Thymus (tissue), 11 donors: ENCODE measurements around the gene ITGA3. TPM values are rescaled to one million over a fixed set of nuclear protein-coding genes. Genes with fewer than 3 reads are reported as not detected.
A peak's percentile ranks its signal among the peaks of the same experiment; 100 is the strongest.

Experiments
- DNase-seq, 9 donors: peaks; one replicate each; pipeline ENCODE4 v3.0.0-alpha.2; 2013; ENCODE audit warnings: low spot score in 9 of 9, low read depth in 6 of 9, missing footprints in 1 of 9
- H3K27ac ChIP-seq, 2 donors: one replicate each; pipeline ENCODE4 v1.5.1; 2013; ENCODE audit warnings: control low read depth in 1 of 2, low read depth in 1 of 2, low read length in 1 of 2, mild to moderate bottlenecking in 1 of 2, moderate library complexity in 1 of 2
- H3K27me3 ChIP-seq, 2 donors: one replicate each; pipeline ENCODE4 v1.5.1; 2013; ENCODE audit warnings: low read length in 1 of 2; ENCODE audit not compliant: control insufficient read depth in 2 of 2, insufficient read depth in 1 of 2
- H3K36me3 ChIP-seq, 2 donors: one replicate each; pipeline ENCODE4 v1.5.1; 2013; ENCODE audit warnings: low read length in 1 of 2, mild to moderate bottlenecking in 1 of 2, moderate library complexity in 1 of 2; ENCODE audit not compliant: control insufficient read depth in 2 of 2, insufficient read depth in 2 of 2
- H3K4me1 ChIP-seq, 2 donors: one replicate each; pipeline ENCODE4 v1.5.1; 2013; ENCODE audit warnings: low read length in 2 of 2; ENCODE audit not compliant: control insufficient read depth in 2 of 2, insufficient read depth in 2 of 2
- H3K4me3 ChIP-seq, 2 donors: one replicate each; pipeline ENCODE4 v1.5.1; 2013; ENCODE audit warnings: low read length in 2 of 2, control low read depth in 1 of 2, mild to moderate bottlenecking in 1 of 2
- H3K9me3 ChIP-seq, 2 donors: one replicate each; pipeline ENCODE4 v1.5.1; 2013; ENCODE audit warnings: low read length in 1 of 2, mild to moderate bottlenecking in 1 of 2; ENCODE audit not compliant: control insufficient read depth in 2 of 2, insufficient read depth in 1 of 2
- WGBS: extraction: QIAGEN DNeasy Blood & Tissue Kit; methylation state at CpG from one replicate; pipeline ENCODE4 v1.1.7; 2013; 5-methylcytosine and 5-hydroxymethylcytosine counted together
- polyA plus RNA-seq: library from polyadenylated mRNA; stranded (reverse); fragments of 200-250 nt; gene quantifications from one replicate; pipeline ENCODE4 v1.2.3, GENCODE V29; 2013
- total RNA-seq: library from RNA; stranded (reverse); fragments of 120-200 nt; gene quantifications from one replicate; pipeline ENCODE4 v1.2.4, GENCODE V29; 2013
- donor health status: healthy.

ITGA3 gene
- total and polyA plus RNA-seq, 2 donors, result 9.1 to 27.7 TPM

- Histone ChIP-seq H3K4me3 (no peak overlapping the region), H3K27ac (no peak overlapping the region), H3K9me3 (peaks cover 0 to 1% of the 10 kb centered on the region in 2 donors), H3K27me3 (peaks cover 0 to 28% of the 10 kb centered on the region in 2 donors), H3K4me1 (peaks cover 0 to 7% of the 10 kb centered on the region in 2 donors), H3K36me3 (no peaks in the 10 kb centered on the region)
- 92% methylated on average over 6 of the region's 6 CpGs for WGBS
- no peak for DNase-seq
Observed at GRCh38 chr17:50022463-50023130, 33.3 kb upstream of the ITGA3 start.

- no peak for DNase-seq
- Histone ChIP-seq H3K27ac (no peak overlapping the region), H3K36me3 (no peaks in the 10 kb centered on the region), H3K27me3 (peaks cover 0 to 37% of the 10 kb centered on the region in 2 donors), H3K9me3 (peaks cover 0 to 1% of the 10 kb centered on the region in 2 donors), H3K4me3 (no peak overlapping the region), H3K4me1 (peaks cover 0 to 7% of the 10 kb centered on the region in 2 donors)
- WGBS, result 70% methylated on average over 8 of the region's 8 CpGs
Observed at GRCh38 chr17:50023520-50023919, 32.4 kb upstream of the ITGA3 start.

- Histone ChIP-seq H3K4me3 (no peak overlapping the region), H3K27ac (no peak overlapping the region), H3K36me3 (no peaks in the 10 kb centered on the region), H3K4me1 (peaks cover 0 to 7% of the 10 kb centered on the region in 2 donors), H3K27me3 (peaks cover 0 to 44% of the 10 kb centered on the region in 2 donors), H3K9me3 (peaks cover 0 to 1% of the 10 kb centered on the region in 2 donors)
- DNase-seq, result no peak
- 54% methylated on average over 7 of the region's 7 CpGs for WGBS
Observed at GRCh38 chr17:50024808-50025207, 31.1 kb upstream of the ITGA3 start.

GRCh38 chr17:50026046-50026675 lies 29.7 kb upstream of the ITGA3 start:
- DNase-seq, result no peak
- no peak overlapping the region for H3K27ac ChIP-seq
- no peak overlapping the region for H3K4me3 ChIP-seq
- peaks cover 0 to 38% of the 10 kb centered on the region in 2 donors for H3K27me3 ChIP-seq
- H3K9me3 ChIP-seq, result peaks cover 0 to 1% of the 10 kb centered on the region in 2 donors
- 81% methylated on average over 8 of the region's 8 CpGs for WGBS
- H3K36me3 ChIP-seq, result no peaks in the 10 kb centered on the region
- H3K4me1 ChIP-seq, result peaks cover 0 to 7% of the 10 kb centered on the region in 2 donors

GRCh38 chr17:50026837-50027171 lies 29.1 kb upstream of the ITGA3 start:
- H3K27me3 ChIP-seq, result peaks cover 0 to 35% of the 10 kb centered on the region in 2 donors
- peaks cover 0 to 7% of the 10 kb centered on the region in 2 donors for H3K4me1 ChIP-seq
- DNase-seq, result peak; percentile 10 to 70 (median 45)
- no peak overlapping the region for H3K4me3 ChIP-seq
- 2% methylated on average over 6 of the region's 6 CpGs for WGBS
- peaks cover 0 to 1% of the 10 kb centered on the region in 2 donors for H3K9me3 ChIP-seq
- H3K27ac ChIP-seq, result no peak overlapping the region
- no peaks in the 10 kb centered on the region for H3K36me3 ChIP-seq

- WGBS, result 2% methylated on average over 27 of the region's 27 CpGs
- Histone ChIP-seq H3K27ac (no peak overlapping the region), H3K27me3 (peaks cover 0 to 33% of the 10 kb centered on the region in 2 donors), H3K9me3 (peaks cover 0 to 1% of the 10 kb centered on the region in 2 donors), H3K4me1 (peaks cover 0 to 7% of the 10 kb centered on the region in 2 donors), H3K4me3 (no peak overlapping the region), H3K36me3 (no peaks in the 10 kb centered on the region)
- DNase-seq, result no peak
Observed at GRCh38 chr17:50027172-50027880, 28.6 kb upstream of the ITGA3 start.

- no peak overlapping the region for H3K27ac ChIP-seq
- no peaks in the 10 kb centered on the region for H3K36me3 ChIP-seq
- peaks cover 0 to 1% of the 10 kb centered on the region in 2 donors for H3K9me3 ChIP-seq
- no peak for DNase-seq
- 39% methylated on average over 20 of the region's 20 CpGs for WGBS
- no peak overlapping the region for H3K4me3 ChIP-seq
- peaks cover 0 to 33% of the 10 kb centered on the region in 2 donors for H3K27me3 ChIP-seq
- peaks cover 0 to 7% of the 10 kb centered on the region in 2 donors for H3K4me1 ChIP-seq
Observed at GRCh38 chr17:50027881-50028735, 27.8 kb upstream of the ITGA3 start.

GRCh38 chr17:50028736-50029120 lies 27.2 kb upstream of the ITGA3 start:
- no peak for DNase-seq
- H3K27ac ChIP-seq, result no peak overlapping the region
- H3K4me3 ChIP-seq, result no peak overlapping the region
- no peaks in the 10 kb centered on the region for H3K36me3 ChIP-seq
- 70% methylated on average over 6 of the region's 6 CpGs for WGBS
- peaks cover 0 to 1% of the 10 kb centered on the region in 2 donors for H3K9me3 ChIP-seq
- peaks cover 0 to 33% of the 10 kb centered on the region in 2 donors for H3K27me3 ChIP-seq
- H3K4me1 ChIP-seq, result peaks cover 0 to 7% of the 10 kb centered on the region in 2 donors
